Measurements from ENCODE around the gene CD8B2.
"Not testable (repeated sequence)": the region's sequence is repeated elsewhere in the genome, so short reads cannot be mapped to it uniquely, and the experiment has no call there.

CD8B2 gene

GRCh38 chr2:106486551-106487385 is at the start of gene CD8B2:
Gene CD8B2, plus strand, starts transcription at chr2:106487364. Its CDS starts 63 bp downstream, at chr2:106487427.
- not testable (repeated sequence) for DNase-seq

- DNase-seq: not testable (repeated sequence)
These were observed 25.3 kb upstream of the CD8B2 start for GRCh38 chr2:106461882-106462281.

DNA sequence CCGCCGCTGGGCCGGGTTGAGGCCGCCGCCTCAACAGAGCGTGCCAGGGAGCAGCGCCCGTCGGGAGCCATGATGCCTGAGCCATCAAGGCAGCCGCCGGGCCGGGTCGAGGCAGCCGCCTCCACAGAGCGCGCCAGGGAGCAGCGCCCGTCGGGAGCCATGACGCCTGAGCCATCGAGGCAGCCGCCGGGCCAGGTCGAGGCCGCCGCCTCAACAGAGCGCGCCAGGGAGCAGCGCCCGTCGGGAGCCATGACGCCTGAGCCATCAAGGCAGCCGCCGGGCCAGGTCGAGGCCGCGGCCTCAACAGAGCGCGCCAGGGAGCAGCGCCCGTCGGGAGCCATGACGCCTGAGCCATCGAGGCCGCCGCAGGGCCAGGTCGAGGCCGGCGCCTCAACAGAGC is 19.6 kb upstream of the CD8B2 start:
- not testable (repeated sequence) for DNase-seq

DNA sequence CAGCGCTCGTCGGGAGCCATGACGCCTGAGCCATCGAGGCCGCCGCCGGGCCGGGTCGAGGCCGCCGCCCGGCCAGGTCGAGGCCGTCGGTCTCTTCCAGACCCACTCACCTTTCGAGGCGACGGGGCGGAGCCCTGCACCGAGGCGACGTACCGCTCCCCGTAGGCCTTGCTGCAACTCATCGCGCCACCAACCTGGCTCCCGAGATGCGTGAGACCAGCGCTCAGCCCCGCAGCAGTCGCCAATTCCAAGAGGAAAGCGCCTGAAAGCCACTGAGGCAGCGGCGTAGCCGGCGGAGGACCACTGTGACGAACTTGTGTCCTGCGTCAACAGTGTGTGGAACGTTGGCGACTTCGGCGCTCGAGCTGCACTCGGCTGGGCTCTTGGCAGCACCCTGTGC is 19.1 kb upstream of the CD8B2 start, which contains the start of gene RGPD3:
Gene RGPD3, minus strand, starts transcription at position 307 of the 400 bp plus-strand sequence. Its CDS starts 125 bp downstream, at position 182.
- DNase-seq: not testable (repeated sequence)

GRCh38 chr2:106470658-106471057 is 16.5 kb upstream of the CD8B2 start:
- DNase-seq: not testable (repeated sequence)

- DNase-seq: not testable (repeated sequence)
These were observed 9.5 kb upstream of the CD8B2 start for GRCh38 chr2:106477647-106478046.

- not testable (repeated sequence) for DNase-seq
These were observed 7.6 kb upstream of the CD8B2 start for GRCh38 chr2:106479563-106479962.

DNA sequence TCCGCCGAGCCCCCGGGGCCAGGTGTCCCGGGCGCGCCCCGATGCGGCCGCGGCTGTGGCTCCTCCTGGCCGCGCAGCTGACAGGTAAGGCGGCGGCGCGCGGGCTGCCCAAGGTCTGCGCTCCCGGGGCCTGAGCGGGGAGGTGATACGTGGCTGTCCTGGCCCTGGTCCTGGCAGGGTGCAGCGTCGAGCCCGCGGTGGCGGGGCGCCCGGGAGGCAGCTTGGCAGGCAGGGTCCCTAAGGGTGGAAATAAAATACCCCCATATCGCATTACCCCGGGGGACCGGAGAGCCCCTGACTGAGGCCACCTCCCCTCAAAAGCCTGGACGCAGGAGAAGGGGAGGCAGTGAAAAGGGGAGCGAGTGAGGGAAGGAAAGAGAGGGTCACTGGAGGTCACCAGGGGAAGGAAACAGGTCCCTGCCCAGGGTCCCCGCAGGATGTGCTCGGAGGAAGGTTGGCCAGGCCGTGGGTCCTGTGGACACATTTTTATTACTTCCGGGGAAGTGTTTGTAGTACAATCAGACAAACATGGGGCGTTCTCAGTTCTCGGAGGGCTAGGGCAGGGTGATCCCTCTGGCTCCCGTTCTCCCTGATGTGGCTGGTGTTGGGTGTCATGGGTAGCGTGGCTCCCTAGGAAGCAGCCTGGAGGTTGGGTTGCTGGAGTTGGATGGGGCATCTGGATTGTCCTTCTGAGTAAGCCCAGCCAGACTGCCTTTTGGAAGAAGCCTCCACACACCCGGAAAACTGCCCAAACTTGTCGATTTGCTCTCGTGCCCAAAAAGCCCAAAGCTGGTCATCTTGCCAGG is 425 bp downstream of the CD8B2 start:
- not testable (repeated sequence) for DNase-seq

DNA sequence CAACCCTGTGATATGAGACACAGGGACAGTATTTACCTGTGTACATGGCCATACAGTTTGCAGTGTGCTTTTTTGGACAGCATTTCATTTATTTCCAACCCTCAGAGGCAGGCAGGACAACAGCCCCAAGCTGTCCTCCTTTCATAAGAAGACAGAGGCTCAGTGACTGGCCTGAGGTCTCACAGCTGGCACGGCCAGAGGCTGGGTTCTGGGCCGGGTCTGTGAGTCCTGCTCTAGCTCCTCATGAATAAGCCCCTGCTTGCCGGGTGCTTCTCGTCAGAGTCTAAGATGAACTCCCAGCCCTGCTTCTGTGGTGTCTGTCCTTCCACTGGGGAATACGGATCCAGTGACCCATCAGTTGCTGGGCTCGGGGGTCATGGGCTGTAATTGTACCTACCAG is 2.5 kb downstream of the CD8B2 start:
- DNase-seq: not testable (repeated sequence)

GRCh38 chr2:106492399-106492798 is 5.2 kb downstream of the CD8B2 start:
- DNase-seq: not testable (repeated sequence)

DNA sequence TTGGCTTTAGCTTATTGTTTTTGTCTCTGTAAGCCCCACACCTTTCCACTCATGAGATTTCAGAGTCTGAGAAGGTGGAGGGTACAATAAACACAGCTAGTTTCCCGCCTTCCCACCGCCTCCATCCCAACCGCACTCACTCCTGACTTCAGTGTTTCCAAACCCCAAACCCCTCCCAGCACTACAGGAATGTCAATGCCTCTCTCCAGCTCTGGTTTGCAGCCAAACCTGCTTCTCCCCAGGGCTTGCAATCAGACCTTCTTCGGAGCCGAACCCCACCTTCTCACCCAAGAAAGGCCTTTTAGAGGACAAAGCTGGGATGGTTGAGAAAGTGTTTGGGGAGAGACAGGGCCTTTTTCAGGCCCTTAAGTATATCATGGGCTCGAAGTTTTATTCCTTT is 5.7 kb downstream of the CD8B2 start:
- not testable (repeated sequence) for DNase-seq

DNA sequence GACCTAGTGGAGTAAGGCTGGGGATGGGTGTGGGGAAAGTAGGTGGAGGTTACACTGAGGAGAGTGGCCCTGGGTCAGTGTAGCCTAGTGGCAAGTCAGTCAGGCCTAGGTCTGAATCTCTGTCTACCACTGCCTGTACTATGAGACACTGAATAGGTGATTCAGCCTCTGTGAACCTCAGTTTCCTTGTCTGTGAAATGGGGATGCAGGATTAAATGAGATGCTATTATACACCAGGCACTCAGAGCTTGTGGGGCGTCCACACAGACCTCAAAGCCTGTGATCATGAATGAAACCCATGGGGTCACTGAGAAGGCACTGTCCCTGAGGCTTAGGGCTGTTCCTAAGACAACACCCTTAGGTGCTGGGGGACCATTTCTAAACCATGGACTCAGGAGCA is 11.4 kb downstream of the CD8B2 start:
- not testable (repeated sequence) for DNase-seq

GRCh38 chr2:106500350-106500749 is 13.2 kb downstream of the CD8B2 start:
- DNase-seq: not testable (repeated sequence)

GRCh38 chr2:106502351-106502750 is 15.2 kb downstream of the CD8B2 start:
- DNase-seq: not testable (repeated sequence)

GRCh38 chr2:106504192-106504591 is 17.0 kb downstream of the CD8B2 start:
- not testable (repeated sequence) for DNase-seq

DNA sequence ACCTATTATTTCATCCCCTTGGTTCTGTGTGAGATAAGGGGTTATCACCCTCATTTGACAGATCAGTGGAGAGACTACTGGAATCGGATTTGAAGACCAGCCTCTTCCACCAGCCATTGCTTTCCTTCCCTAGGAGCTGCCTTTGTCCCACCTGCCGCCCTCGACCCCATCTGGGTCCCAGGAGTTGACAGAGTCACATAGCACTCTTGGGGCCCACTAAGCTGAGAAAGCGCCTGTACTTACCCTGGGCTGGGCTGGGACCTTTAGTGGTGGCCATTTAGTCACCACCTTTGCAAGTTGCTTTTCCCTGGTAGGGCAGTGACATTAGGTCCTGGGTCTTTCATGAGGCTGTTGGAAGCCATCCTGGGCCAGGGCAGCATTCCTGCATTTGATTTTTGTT is 17.6 kb downstream of the CD8B2 start:
- not testable (repeated sequence) for DNase-seq

DNA sequence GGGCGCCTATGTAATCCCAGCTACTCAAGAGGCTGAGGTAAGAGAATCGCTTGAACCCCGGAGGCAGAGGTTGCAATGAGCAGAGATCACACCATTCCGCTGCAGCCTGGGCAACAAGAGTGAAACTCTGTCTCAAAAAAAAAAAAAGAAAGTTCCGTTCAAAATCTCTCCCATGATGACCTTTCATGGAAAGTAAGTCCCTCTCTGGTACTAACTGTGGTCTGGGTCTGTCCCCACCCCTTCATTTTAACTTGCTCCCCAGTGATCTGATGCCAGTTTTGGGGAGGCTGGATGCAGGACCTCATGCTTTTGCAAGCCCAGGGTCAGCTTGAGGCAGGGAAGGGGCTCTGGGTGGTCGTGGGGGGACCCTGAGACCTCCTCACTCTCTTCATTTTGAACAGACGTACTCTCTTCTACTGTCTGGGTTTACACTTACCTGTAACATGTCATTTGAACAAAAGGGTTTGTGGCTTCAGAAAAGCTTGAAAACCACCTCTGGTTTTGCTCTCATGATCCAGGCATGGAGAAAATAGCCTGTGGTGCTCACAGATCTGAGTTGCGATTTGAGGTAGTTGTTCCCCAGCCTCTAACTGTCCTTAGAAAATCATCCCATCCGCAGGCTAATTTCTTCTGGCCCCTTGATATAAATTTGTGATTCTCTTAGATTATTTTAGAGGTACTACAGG is 19.0 kb downstream of the CD8B2 start:
- not testable (repeated sequence) for DNase-seq

- not testable (repeated sequence) for DNase-seq
These were observed 21.7 kb downstream of the CD8B2 start for GRCh38 chr2:106508660-106509373.

- DNase-seq: not testable (repeated sequence)
These were observed 22.2 kb downstream of the CD8B2 start for GRCh38 chr2:106509374-106509770.

DNA sequence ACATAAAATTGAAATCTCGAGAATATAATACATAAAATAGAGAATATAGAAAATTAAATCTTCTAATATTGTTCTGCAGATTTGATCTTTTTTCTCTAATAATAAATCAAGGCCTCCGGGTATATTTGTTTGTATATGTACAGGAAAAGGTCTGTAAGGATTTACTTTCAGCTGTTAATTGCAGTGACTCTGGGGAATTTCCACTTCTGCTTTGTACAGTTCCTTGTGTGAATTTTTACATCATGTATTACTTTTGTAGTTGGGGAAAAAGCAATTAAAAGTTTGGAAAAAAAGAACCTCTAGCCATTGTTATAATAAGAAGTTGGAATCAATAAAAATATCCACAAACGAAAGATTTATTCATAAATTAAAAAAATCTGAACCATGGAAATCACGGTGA is 23.6 kb downstream of the CD8B2 start:
- DNase-seq: not testable (repeated sequence)

- DNase-seq: not testable (repeated sequence)
These were observed 24.3 kb downstream of the CD8B2 start for GRCh38 chr2:106511476-106511901.

GRCh38 chr2:106511934-106512333 is 24.8 kb downstream of the CD8B2 start:
- not testable (repeated sequence) for DNase-seq
